ENCODE data around the gene SNAPC1. TPM values are rescaled to one million over a fixed set of nuclear protein-coding genes. Genes with fewer than 3 reads are reported as not detected.
"Not testable (repeated sequence)": the region's sequence is repeated elsewhere in the genome, so short reads cannot be mapped to it uniquely, and the experiment has no call there.

The SNAPC1 gene
- total RNA-seq, 1 donor from 2014 or later = 12.3 TPM

GRCh38 chr14:61749867-61750266 lies 12.4 kb upstream of the SNAPC1 start:
- no peak for DNase-seq (ENCODE audit: low read depth, low spot score)

DNA sequence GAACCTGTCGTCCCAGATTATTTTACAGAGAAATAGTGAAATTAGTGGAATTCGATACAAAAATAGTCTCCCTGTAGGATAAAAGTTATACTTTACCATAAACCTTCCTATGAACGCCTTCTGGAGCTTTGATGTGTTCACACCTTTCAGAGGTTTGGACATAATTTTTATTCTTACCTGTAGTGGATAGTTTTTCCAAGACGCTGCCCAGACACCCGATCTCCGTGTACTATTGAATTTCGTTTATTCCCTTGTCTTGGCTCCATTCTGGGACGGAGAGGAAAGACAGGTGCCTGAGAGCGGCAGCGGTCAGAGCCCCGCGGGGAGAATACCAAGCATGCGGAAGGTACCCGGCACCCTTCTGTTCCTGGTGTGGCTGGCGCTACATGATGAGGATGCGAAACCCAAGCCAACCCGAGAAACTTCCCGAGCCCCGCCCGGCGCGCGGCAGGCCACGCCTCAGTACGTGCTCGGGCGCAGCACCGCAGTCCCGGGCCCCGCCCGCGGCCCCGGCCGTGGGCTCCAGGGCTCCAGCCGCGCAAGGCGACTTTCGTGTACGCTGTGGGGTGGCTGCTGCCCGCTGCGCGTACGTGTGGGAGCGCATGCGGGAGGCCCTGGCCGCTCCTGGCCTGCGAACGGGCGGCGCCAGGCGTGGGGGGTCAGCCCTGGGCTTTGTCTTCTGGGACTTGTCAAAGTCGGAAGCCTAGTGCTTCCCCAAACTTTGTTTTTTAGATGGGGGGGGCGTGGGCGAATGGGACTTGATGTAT lies 11.3 kb upstream of the SNAPC1 start:
- DNase-seq (ENCODE audit: low read depth, low spot score) = peak; percentile 26

- DNase-seq (ENCODE audit: low read depth, low spot score) = no peak
These were observed 10.7 kb upstream of the SNAPC1 start for GRCh38 chr14:61751475-61751989.

DNA sequence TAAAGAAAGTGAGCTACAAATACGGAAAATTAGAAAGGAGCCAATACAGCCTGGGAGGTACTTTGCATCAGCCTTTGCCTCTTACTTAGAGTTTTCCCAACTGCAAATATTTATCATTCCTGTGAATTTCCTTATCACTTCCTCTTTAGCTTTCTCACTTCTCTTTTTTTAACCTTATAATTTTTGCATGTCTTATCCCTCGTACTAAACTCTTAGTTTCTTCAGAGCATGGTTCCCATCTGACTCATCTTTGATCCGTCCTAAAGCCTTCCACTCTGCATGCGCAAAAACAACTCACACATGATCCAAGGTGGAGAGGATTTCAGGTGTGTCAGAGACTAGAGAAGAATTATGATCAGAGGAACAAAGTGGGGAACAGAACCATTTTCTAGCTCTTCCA lies 9.6 kb upstream of the SNAPC1 start:
- DNase-seq (ENCODE audit: low read depth, low spot score) = no peak

- DNase-seq (ENCODE audit: low read depth, low spot score) = no peak
These were observed 8.6 kb upstream of the SNAPC1 start for GRCh38 chr14:61753631-61754030.

DNA sequence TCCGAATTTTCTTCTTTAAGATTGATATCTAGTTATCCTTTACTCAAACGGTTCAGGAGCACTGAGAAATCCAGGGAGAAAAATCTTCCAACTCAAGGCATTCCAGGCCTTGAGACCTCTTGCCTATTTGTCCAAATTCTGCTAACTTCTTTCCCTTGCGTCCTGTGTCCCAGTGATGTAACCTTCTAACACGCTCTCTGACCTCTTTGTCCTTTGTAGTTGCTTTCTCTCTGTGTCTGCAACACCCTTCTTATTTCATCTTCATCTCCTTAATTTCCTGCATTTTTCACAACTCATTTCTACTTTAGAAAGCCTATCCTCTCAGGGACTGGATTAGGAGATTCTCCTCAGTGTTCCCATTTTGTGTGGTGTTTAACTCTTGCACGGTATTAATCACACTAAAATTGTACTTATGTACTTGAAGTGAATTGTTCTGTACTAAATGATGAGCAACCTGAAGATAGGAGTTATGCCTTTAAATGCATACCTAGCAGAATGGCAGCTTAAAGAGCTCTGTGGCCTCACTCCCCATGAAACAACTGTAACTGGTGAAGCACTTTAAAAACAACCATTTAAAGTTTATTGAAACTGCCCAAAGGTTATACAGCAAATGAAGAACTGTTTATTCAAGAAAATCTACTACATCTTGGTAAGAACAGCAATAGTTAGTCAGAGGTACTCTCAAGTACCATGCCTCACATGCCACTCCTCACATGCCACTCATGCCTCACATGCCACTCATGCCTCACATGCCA lies 7.4 kb upstream of the SNAPC1 start:
- no peak for DNase-seq (ENCODE audit: low read depth, low spot score)

DNA sequence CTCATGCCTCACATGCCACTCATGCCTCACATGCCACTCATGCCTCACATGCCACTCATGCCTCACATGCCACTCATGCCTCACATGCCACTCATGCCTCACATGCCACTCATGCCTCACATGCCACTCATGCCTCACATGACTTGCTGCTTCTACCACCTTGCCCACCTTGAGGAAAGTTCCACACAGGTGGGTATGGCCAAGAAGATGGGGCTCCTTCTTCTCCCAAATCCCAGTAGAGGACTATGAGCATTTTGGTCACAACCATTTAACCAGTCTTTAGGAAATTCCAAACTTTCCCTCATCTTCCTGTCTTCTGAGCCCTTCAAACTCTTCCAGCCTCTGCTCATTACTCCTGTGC lies 6.9 kb upstream of the SNAPC1 start:
- DNase-seq (ENCODE audit: low read depth, low spot score) = not testable (repeated sequence)

GRCh38 chr14:61756135-61756534 lies 6.1 kb upstream of the SNAPC1 start:
- no peak for DNase-seq (ENCODE audit: low read depth, low spot score)

- DNase-seq (ENCODE audit: low read depth, low spot score) = no peak
These were observed 2.3 kb upstream of the SNAPC1 start for GRCh38 chr14:61759878-61760277.

DNA sequence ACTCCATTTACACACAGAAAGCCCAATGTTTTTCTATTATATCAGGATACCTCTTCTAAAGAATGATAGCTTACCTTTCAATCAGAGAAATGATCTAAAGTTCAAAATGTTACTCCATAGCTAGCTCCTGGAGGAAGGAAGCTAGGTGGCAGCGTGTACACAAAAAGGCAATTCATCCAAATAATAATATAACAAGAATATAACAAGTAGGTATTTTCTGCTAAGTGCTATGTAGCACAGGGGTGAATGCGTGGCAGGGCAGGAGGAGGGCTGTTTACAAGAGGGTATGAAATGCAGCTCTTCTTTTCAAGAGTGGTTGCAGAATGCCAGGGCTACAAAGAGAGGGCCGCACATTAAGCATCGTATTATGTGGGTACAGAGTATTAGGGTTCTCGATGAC lies 663 bp upstream of the SNAPC1 start:
- DNase-seq (ENCODE audit: low read depth, low spot score) = no peak

DNA sequence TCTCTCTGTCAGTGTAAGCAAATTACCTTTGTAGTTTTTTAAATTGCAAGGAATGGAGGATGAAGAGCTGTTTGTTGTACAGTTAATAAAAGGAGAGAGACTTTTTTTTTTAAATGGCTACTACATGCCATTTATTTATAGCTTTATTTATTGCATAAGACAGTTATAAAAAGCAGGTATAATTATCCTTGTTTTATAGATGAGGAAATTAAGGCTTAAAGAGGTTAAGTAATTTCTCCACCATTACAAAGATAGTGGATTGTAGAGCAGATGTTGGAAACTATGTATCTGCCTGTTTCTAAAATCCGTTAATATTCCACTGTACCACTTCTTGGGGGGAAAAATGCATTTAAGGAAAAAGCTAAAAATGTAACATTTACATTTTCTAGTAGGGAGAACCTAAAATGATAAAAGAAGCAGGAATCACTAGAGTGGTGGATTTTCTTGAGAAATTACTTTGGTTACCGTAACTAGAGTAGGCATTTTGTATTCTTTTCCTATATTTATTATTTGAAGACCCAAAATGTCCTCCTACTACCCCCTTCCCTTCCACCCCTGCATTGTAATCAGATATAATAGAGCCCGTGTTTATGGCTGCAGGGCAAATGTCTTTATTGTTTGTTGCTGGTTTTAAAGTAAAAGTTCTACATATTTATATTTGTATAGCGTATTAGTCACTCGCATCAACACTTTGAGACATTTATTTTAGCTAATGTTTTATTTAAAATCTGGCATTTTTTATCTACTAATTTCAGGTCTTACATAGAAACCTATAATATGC lies 2.3 kb downstream of the SNAPC1 start:
- no peak for DNase-seq (ENCODE audit: low read depth, low spot score)

GRCh38 chr14:61765225-61765943 lies 3.2 kb downstream of the SNAPC1 start:
- DNase-seq (ENCODE audit: low read depth, low spot score) = no peak

DNA sequence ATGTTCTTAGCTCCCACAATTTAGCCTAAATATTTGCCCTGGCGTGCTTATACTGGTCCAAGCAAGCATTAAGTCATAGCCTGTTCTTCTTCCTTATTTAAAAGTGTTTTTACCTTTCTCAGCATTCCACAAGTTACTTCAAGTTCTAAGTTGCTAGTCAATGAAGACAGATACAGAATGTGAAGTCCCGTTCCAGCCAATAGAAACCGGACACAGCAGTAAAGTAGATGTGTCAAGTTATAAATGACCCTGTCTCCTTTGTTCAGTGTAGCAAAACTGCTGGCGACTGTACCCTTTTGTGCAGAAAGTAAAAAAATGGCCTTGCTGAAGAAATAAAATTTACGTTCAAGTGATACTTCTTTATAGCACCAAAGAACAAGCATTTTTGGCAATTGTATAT lies 3.9 kb downstream of the SNAPC1 start:
- no peak for DNase-seq (ENCODE audit: low read depth, low spot score)

DNA sequence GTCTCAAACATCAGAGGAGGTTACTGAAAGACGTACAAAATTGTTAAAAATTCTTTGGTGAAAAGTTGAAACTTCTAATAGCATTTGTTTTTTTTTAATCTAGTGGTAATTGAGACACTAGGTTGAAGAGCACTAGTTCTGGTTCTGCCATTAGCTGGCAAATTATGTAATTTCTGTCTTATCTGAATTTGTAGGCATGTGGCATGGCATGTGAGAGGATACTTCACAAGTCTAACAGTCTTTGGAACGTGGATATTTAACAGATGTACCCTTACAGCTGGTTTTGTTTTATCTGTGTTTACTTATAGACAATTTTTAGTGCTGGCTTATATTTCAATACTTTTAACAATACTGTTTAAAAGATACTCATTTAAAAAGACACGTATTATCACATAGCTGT lies 6.0 kb downstream of the SNAPC1 start:
- DNase-seq (ENCODE audit: low read depth, low spot score) = no peak

DNA sequence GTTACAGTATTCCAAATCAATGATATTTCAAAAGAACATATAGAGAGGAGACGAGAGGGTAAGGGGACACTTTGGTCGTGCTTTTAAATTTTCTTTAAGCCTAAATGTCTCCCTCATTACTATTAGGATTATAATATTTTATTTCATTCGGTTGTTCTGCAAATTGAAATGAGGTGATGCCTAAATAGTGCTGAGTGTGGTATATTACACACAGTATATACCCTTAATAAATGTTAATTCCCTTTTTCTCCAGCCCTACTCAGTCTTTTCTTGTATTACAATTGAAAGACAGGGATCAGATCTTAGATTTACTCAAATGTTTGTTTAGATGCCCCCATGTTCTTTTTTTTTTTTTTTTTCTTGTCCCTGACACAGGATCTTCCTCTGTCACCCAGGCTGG lies 7.7 kb downstream of the SNAPC1 start:
- no peak for DNase-seq (ENCODE audit: low read depth, low spot score)

DNA sequence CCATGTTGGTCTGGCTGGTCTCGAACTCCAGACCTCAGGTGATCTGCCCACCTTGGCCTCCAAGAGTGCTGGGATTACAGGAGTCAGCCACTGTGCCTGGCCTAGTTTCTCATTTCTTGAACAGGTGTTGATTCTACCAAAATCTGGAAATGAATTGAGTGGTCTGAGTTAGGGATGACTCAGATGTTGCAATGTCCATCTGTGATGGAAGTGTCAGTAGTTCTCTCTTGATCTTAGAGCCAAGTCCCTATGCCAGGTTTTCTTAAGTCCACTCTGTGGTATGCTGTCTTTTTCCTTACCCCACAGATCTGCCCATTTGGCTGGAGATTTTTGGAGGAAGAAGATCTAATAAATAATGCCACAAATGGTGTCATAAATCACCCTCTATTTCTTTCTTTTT lies 12.6 kb downstream of the SNAPC1 start:
- DNase-seq (ENCODE audit: low read depth, low spot score) = no peak

DNA sequence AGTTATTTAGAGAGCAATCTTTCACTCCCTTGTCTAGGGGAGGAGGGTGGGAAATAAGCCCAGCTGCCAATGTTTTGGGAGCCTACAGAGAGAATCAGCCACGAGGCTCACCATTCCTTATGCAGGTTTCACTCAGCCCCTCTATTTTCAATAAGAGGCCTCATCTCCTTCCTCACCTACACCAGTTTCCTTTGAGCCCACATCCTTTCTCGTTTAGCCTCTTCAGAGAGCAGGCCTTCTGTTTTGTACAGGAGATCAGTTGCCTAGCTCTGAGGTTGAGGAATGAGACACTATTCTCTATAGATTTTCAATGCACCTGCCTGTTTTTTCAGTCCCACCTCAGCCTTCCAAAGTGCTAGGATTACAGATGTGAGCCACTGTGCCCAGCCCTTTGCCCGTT lies 17.9 kb downstream of the SNAPC1 start:
- DNase-seq (ENCODE audit: low read depth, low spot score) = no peak

GRCh38 chr14:61797309-61797708 lies 35.1 kb downstream of the SNAPC1 start:
- DNase-seq (ENCODE audit: low read depth, low spot score) = no peak

DNA sequence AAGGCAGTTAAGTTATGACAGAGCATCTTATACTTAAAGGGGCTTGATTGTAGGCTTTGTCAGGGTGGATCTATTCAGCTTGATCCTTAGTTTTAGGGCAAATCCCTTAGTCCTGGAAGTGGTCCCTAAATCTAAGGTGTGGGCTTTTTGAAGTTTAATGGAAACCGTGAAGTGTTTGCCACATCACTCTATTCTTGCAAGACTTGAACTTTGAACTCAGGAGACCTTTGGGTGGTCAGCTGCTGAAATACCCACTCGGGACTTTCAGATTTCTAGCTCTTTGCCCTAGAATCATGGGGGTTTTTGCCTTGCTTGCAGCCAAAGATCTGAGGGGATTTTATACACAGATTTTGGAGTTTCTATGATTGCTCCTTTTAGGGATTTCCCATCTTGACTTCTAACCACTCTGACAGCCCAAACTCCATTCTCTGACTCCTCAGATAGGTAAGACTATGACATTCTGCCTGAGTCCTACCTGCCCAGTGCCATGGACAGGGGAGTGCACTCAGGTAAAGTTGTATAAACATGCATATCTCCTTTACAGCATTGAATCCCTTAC lies 39.9 kb downstream of the SNAPC1 start:
- DNase-seq (ENCODE audit: low read depth, low spot score) = no peak

DNA sequence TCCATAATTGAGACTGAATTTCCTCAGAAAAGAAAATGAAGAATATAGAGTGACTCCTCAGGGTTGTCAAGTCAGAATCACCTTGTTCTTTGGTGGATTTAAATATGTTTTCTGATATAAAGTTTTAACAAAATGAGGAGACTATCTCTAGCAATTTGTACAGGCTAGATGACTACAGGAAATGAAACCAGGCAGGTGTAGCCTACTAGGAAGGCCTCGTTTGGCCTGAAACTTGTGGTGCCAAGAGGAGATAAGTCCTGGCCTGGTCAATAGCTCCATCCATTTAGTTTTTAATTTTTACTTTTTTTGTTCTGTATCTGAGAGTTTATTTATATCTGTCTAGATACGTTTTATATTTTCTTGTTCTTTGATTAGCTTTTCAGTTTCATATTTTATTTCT lies 41.5 kb downstream of the SNAPC1 start:
- no peak for DNase-seq (ENCODE audit: low read depth, low spot score)

GRCh38 chr14:61805451-61805850 lies 43.2 kb downstream of the SNAPC1 start:
- no peak for DNase-seq (ENCODE audit: low read depth, low spot score)
